Astrocyte (in vitro differentiated cells and primary cell): Measurements from ENCODE around the gene LASP1. TPM values are rescaled to one million over a fixed set of nuclear protein-coding genes. Genes with fewer than 3 reads are reported as not detected.
A peak's percentile ranks its signal among the peaks of the same experiment; 100 is the strongest.
"Not testable (repeated sequence)": the region's sequence is repeated elsewhere in the genome, so short reads cannot be mapped to it uniquely, and the experiment has no call there.

ENCODE experiments used
- DNase-seq: peaks from one replicate; pipeline ENCODE4 v3.0.0-alpha.2; 2010; ENCODE audit warnings: low read depth
- FAIRE-seq: peaks from 2 replicates; lab custom pipeline; 2011; peaks lifted over from hg19 to GRCh38; lab: Jason Lieb, UNC
- H2AFZ ChIP-seq: 2 replicates; pipeline ENCODE4 v1.6.0; 2012; ENCODE audit warnings: low read depth, low read length, inconsistent platforms
- H3K27ac ChIP-seq: 2 replicates; pipeline ENCODE4 v1.5.1; 2011; ENCODE audit warnings: low read depth, low read length, inconsistent platforms
- H3K27me3 ChIP-seq: 2 replicates; pipeline ENCODE4 v1.6.0; 2011; ENCODE audit warnings: low read length, inconsistent platforms; ENCODE audit not compliant: insufficient read depth
- H3K36me3 ChIP-seq: 2 replicates; pipeline ENCODE4 v1.5.1; 2011; ENCODE audit warnings: low read length, inconsistent platforms; ENCODE audit not compliant: insufficient read depth
- H3K4me1 ChIP-seq: 2 replicates; pipeline ENCODE4 v1.5.1; 2011; ENCODE audit warnings: low read length, inconsistent platforms; ENCODE audit not compliant: insufficient read depth
- H3K4me2 ChIP-seq: 2 replicates; pipeline ENCODE4 v1.6.0; 2012; ENCODE audit warnings: low read length, inconsistent platforms
- H3K4me3 ChIP-seq: 2 replicates; pipeline ENCODE4 v1.5.1; 2011; ENCODE audit warnings: low read depth, mild to moderate bottlenecking, low read length, inconsistent platforms; ENCODE audit not compliant: insufficient read depth
- H3K79me2 ChIP-seq: 2 replicates; pipeline ENCODE4 v1.6.0; 2012; ENCODE audit warnings: mild to moderate bottlenecking, low read length, inconsistent platforms; ENCODE audit not compliant: insufficient read depth
- H3K9ac ChIP-seq: 2 replicates; pipeline ENCODE4 v1.6.0; 2012; ENCODE audit warnings: mild to moderate bottlenecking, low read length, inconsistent platforms
- H3K9me3 ChIP-seq: 2 replicates; pipeline ENCODE4 v1.5.1; 2012; ENCODE audit warnings: low read depth, mild to moderate bottlenecking, low read length, inconsistent platforms; ENCODE audit not compliant: insufficient read depth
- H4K20me1 ChIP-seq: 2 replicates; pipeline ENCODE4 v1.6.0; 2012; ENCODE audit warnings: low read length, inconsistent platforms; ENCODE audit not compliant: insufficient read depth
- H3K27ac Mint-ChIP-seq: one replicate; pipeline ENCODE4 v1.8.0; 2021; ENCODE audit warnings: mild to moderate bottlenecking, mixed read lengths; ENCODE audit not compliant: unreplicated experiment
- H3K27me3 Mint-ChIP-seq: one replicate; pipeline ENCODE4 v1.8.0; 2021; ENCODE audit warnings: low read depth, mixed read lengths; ENCODE audit not compliant: unreplicated experiment
- H3K36me3 Mint-ChIP-seq: one replicate; pipeline ENCODE4 v1.8.0; 2021; ENCODE audit warnings: low read depth, mixed read lengths; ENCODE audit not compliant: unreplicated experiment
- H3K4me1 Mint-ChIP-seq: one replicate; pipeline ENCODE4 v1.8.0; 2021; ENCODE audit warnings: low read depth, mixed read lengths; ENCODE audit not compliant: unreplicated experiment
- H3K4me3 Mint-ChIP-seq: one replicate; pipeline ENCODE4 v1.8.0; 2021; ENCODE audit warnings: mild to moderate bottlenecking, moderate library complexity, mixed read lengths; ENCODE audit not compliant: unreplicated experiment
- H3K9me3 Mint-ChIP-seq: one replicate; pipeline ENCODE4 v1.8.0; 2021; ENCODE audit warnings: mild to moderate bottlenecking, mixed read lengths; ENCODE audit not compliant: unreplicated experiment
- CTCF ChIP-seq: IDR thresholded peaks from 2 replicates; pipeline ENCODE4 v1.5.1; 2011; ENCODE audit warnings: low read depth, mild to moderate bottlenecking, inconsistent platforms, low read length, moderate library complexity; ENCODE audit not compliant: insufficient read depth
- EZH2 ChIP-seq: IDR thresholded peaks from 2 replicates; pipeline ENCODE4 v1.6.1; 2012; ENCODE audit warnings: mild to moderate bottlenecking, low read length, inconsistent platforms; ENCODE audit not compliant: insufficient read depth
- total RNA-seq: library from RNA; stranded (reverse); gene quantifications from 2 replicates; pipeline ENCODE4 v1.2.1, GENCODE V29; 2021

Gene LASP1
- total RNA-seq, 1 donor from 2014 or later: 421 TPM

GRCh38 chr17:38911081-38911730 is 41.3 kb downstream of the LASP1 start:
- Mint-ChIP-seq H3K27me3 (no peaks in the 10 kb centered on the region), H3K27ac (no peak overlapping the region), H3K36me3 (peaks cover 17% of the 10 kb centered on the region), H3K4me1 (peaks cover 14% of the 10 kb centered on the region), H3K4me3 (no peak overlapping the region), H3K9me3 (no peaks in the 10 kb centered on the region)
- Histone ChIP-seq H3K9me3 (no peaks in the 10 kb centered on the region), H3K27me3 (no peaks in the 10 kb centered on the region), H2AFZ (no peak overlapping the region), H3K4me2 (no peak overlapping the region), H3K9ac (no peak overlapping the region), H3K4me3 (no peak overlapping the region), H3K4me1 (peaks cover 10% of the 10 kb centered on the region), H3K27ac (no peak overlapping the region), H3K79me2 (peaks cover 74% of the 10 kb centered on the region), H3K36me3 (peaks cover 24% of the 10 kb centered on the region), H4K20me1 (peaks cover 95% of the 10 kb centered on the region)
- FAIRE-seq: no peak
- TF ChIP-seq EZH2 (no peak), CTCF (no peak)
- no peak for DNase-seq

GRCh38 chr17:38911731-38912081 is 41.8 kb downstream of the LASP1 start:
- H3K9ac ChIP-seq, H3K27me3 Mint-ChIP-seq, DNase-seq, FAIRE-seq, H2AFZ ChIP-seq, H3K9me3 Mint-ChIP-seq, H3K27ac ChIP-seq, H3K27me3 ChIP-seq, H3K4me3 ChIP-seq, H3K9me3 ChIP-seq, H3K4me3 Mint-ChIP-seq, H3K4me1 ChIP-seq, H3K27ac Mint-ChIP-seq, H3K4me2 ChIP-seq: not testable (repeated sequence)
- H3K36me3 ChIP-seq: peaks cover 24% of the 10 kb centered on the region
- peaks cover 70% of the 10 kb centered on the region for H3K79me2 ChIP-seq
- peaks cover 94% of the 10 kb centered on the region for H4K20me1 ChIP-seq
- H3K36me3 Mint-ChIP-seq: peaks cover 18% of the 10 kb centered on the region
- peaks cover 12% of the 10 kb centered on the region for H3K4me1 Mint-ChIP-seq

- H3K27me3 Mint-ChIP-seq: no peaks in the 10 kb centered on the region
- peaks cover 12% of the 10 kb centered on the region for H3K4me1 Mint-ChIP-seq
- Histone ChIP-seq H3K27ac (no peak overlapping the region), H3K9me3 (no peaks in the 10 kb centered on the region), H3K4me2 (no peak overlapping the region), H2AFZ (no peak overlapping the region), H4K20me1 (peaks cover 94% of the 10 kb centered on the region), H3K4me1 (peaks cover 3% of the 10 kb centered on the region), H3K36me3 (peaks cover 23% of the 10 kb centered on the region), H3K79me2 (peaks cover 69% of the 10 kb centered on the region), H3K4me3 (no peak overlapping the region), H3K9ac (no peak overlapping the region), H3K27me3 (no peaks in the 10 kb centered on the region)
- H3K27ac Mint-ChIP-seq: peak overlapping the region; percentile 41
- H3K4me3 Mint-ChIP-seq: no peak overlapping the region
- FAIRE-seq (no peak), DNase-seq (no peak)
- TF ChIP-seq CTCF: no peak
- no peak for TF ChIP-seq EZH2
- H3K9me3 Mint-ChIP-seq: no peaks in the 10 kb centered on the region
- H3K36me3 Mint-ChIP-seq: peaks cover 24% of the 10 kb centered on the region
These were observed 42.5 kb downstream of the LASP1 start for GRCh38 chr17:38912221-38912813.
